ENCODE measurements around the gene RDX. TPM values are rescaled to one million over a fixed set of nuclear protein-coding genes. Genes with fewer than 3 reads are reported as not detected.

Gene RDX
- total RNA-seq, 4 donors from 2014 or later = 8.3 to 113 (median 13.7) TPM

DNA sequence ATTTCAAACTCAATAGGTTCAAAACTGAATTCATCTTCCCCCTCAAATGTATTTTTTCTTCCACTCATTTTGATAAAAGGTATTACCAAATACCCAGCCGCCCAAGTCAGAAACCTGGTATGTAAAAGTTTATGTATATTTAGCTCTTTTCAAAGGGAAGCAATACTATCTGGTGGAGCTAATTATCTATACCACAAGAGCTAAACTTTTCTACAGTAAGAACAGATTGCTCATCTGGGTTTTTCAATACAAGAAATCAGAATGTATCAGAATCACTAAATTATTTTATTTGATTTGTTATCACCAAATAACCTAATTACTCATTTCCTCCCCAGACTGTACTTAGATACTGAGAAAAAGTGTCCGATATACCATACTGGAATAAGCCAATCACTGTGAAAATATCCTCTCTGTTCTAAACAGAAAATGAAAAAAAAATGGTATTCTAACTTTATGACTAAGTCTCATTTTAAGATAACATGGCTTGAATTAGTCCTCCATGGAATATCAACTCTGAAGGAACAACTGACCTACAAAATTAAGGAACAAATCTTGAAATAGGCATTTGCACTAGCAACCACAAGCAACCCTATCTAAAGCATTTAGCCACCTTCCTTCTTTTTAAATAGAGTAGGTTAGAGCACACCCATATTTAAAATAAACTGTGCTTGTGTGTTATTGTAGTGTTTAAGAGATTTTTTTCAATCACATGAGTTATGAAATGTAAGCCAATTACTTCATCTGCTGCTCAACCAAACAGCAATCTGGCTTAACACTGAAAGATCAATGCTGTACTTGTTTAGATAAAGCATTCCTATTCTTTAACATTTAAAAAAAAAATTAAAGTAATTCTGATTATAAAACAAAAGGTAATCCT, 35.0 kb downstream of the RDX start:
- Histone ChIP-seq H3K4me1 (no peaks in the 10 kb centered on the region), H3K27me3 (no peaks in the 10 kb centered on the region), H3K36me3 (peaks cover 0 to 13% (median 0%) of the 10 kb centered on the region in 3 donors), H3K27ac (no peak overlapping the region), H3K9me3 (no peaks in the 10 kb centered on the region), H3K4me3 (no peak overlapping the region)
- no peak for DNase-seq
- TF ChIP-seq, protein P1, sequence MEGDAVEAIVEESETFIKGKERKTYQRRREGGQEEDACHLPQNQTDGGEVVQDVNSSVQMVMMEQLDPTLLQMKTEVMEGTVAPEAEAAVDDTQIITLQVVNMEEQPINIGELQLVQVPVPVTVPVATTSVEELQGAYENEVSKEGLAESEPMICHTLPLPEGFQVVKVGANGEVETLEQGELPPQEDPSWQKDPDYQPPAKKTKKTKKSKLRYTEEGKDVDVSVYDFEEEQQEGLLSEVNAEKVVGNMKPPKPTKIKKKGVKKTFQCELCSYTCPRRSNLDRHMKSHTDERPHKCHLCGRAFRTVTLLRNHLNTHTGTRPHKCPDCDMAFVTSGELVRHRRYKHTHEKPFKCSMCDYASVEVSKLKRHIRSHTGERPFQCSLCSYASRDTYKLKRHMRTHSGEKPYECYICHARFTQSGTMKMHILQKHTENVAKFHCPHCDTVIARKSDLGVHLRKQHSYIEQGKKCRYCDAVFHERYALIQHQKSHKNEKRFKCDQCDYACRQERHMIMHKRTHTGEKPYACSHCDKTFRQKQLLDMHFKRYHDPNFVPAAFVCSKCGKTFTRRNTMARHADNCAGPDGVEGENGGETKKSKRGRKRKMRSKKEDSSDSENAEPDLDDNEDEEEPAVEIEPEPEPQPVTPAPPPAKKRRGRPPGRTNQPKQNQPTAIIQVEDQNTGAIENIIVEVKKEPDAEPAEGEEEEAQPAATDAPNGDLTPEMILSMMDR (IDR thresholded peaks at IDR 0.05) = no peak
- TF ChIP-seq POLR2A (IDR thresholded peaks at IDR 0.05) = no peak

DNA sequence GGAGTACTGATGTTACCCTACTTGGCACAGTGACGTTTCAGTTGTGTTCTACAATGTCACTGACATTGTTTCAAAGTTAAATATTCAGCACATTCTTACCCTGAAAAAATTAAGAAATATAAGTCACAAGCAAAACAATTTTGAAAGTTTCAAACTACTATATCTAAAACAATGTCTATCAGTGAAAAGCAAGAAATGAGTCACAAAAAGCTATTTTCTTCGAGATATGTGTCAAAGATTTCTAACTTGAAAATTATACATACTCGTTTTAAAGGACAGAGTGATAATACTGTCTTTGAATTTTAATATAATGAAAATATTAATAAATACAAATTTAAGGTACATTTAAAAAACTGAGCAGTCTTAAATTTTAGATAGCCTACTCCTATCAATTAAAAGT, 42.9 kb downstream of the RDX start:
- H3K4me1 ChIP-seq = no peaks in the 10 kb centered on the region
- no peak for TF ChIP-seq POLR2A (IDR thresholded peaks at IDR 0.05)
- TF ChIP-seq, protein P1 (IDR thresholded peaks at IDR 0.05) = no peak
- H3K4me3 ChIP-seq = no peak overlapping the region
- DNase-seq = no peak
- H3K27me3 ChIP-seq = no peaks in the 10 kb centered on the region
- H3K27ac ChIP-seq = no peak overlapping the region
- no peaks in the 10 kb centered on the region for H3K9me3 ChIP-seq
- H3K36me3 ChIP-seq = peaks cover 0 to 13% (median 0%) of the 10 kb centered on the region in 3 donors

DNA sequence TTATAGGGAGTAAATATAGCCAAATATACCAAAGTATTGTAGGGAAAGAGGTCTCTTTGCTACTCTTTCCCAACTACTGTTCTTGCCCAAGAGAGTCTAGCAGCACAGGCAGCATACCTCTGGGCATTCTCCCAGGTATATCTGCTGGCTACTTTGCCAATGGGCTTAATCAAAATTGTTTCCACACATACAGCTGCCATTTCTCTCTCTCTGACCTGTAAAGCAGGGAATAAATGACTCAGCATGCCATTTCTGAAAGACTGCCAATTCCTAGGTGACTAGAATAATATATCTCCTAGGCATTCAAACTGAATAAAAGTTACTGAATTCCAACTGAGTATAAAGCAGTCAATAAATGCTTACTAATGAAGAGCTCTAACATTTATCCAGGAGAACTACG, 44.6 kb downstream of the RDX start:
- no peaks in the 10 kb centered on the region for H3K9me3 ChIP-seq
- DNase-seq = no peak
- H3K4me1 ChIP-seq = no peaks in the 10 kb centered on the region
- H3K27ac ChIP-seq = no peak overlapping the region
- H3K4me3 ChIP-seq = no peak overlapping the region
- peaks cover 0 to 5% (median 0%) of the 10 kb centered on the region in 3 donors for H3K36me3 ChIP-seq
- TF ChIP-seq, protein P1 (IDR thresholded peaks at IDR 0.05) = no peak
- no peak for TF ChIP-seq POLR2A (IDR thresholded peaks at IDR 0.05)
- no peaks in the 10 kb centered on the region for H3K27me3 ChIP-seq

- H3K27ac ChIP-seq = no peak overlapping the region
- H3K27me3 ChIP-seq = no peaks in the 10 kb centered on the region
- no peaks in the 10 kb centered on the region for H3K9me3 ChIP-seq
- H3K36me3 ChIP-seq = peaks cover 0 to 5% (median 0%) of the 10 kb centered on the region in 3 donors
- TF ChIP-seq, protein P1 (IDR thresholded peaks at IDR 0.05) = no peak
- no peak for TF ChIP-seq POLR2A (IDR thresholded peaks at IDR 0.05)
- DNase-seq = no peak
- H3K4me1 ChIP-seq = no peaks in the 10 kb centered on the region
- H3K4me3 ChIP-seq = no peak overlapping the region
These were observed 46.2 kb downstream of the RDX start for GRCh38 chr11:110250168-110250567.

DNA sequence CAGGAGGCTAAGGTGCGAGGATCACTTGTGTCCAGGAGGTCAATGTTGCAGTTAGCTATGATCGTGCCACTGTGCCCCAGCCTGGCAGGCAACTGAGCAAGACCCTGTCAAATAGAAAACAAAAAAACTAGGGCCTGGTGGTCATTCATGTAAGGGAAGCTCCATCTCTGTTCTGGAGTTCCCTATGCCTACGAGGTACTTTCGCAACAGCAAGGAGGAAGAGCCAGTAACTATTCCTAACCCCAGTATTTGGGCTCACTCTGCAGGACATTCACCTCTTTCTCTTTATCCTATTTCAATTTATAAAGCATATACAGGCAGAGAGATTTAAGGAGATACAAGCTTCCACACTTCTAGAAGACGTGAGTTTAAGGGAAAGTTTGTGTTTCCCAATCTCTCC, 46.6 kb downstream of the RDX start:
- H3K4me3 ChIP-seq = no peak overlapping the region
- DNase-seq = no peak
- no peaks in the 10 kb centered on the region for H3K9me3 ChIP-seq
- TF ChIP-seq POLR2A (IDR thresholded peaks at IDR 0.05) = no peak
- TF ChIP-seq, protein P1 (IDR thresholded peaks at IDR 0.05) = no peak
- no peak overlapping the region for H3K27ac ChIP-seq
- H3K4me1 ChIP-seq = no peaks in the 10 kb centered on the region
- no peaks in the 10 kb centered on the region for H3K27me3 ChIP-seq
- H3K36me3 ChIP-seq = peaks cover 0 to 5% (median 0%) of the 10 kb centered on the region in 3 donors
